ENCODE results near the gene NFE2L1. TPM values are rescaled to one million over a fixed set of nuclear protein-coding genes. Genes with fewer than 3 reads are reported as not detected.
A peak's percentile ranks its signal among the peaks of the same experiment; 100 is the strongest.

Gene NFE2L1
- total and polyA plus RNA-seq, 9 of the 15 experiments (the other 6 are each of a cell fraction or from before 2014, with no cell fraction given): 2.0 to 68.6 (median 39.7) TPM

DNA sequence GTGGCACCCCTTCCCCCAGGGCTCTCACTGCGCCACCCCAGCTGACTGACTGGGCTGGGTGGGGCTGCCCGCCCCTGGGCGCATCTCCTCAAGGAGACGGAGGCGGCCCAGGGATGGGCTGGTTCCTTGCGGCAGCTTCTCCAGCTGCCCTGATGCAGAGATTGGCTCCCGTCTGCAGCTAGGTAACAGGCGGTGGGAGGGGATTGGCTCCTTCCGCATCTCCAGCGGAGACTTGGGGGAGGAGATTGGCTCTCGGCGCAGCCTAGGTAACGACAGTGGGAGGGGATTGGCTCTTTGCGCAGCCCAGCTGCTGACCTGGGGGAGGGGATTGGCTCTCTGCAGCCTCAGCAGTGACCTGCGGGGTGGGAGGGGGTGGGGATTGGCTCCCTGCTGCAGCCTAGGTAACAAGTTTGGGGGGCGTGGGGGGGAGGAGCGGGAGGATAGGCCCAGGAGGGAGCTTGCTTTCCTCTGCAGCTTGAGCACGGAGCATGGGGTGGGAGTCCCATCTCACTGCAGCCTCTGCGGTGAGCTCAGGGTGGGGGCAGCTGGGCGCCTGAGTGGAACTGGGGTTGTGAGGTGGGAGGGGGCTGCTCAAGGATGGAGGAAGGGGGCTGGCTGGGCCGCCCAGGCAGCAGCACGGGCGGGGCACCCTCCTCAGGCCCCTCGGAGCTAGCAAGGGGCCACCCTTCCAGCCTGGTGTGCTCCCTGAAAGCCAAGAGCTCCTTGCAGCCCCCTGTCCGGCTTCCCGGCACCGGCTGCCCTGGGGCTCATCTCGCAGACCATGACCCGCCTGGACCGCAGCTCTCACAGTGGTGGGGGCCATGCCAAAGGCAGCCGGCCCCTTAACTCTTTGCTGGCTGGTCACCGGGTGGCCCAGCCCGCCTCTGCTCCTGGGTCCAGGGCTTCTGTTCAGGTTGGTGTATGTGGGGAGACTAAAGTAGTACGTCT, 6.4 kb downstream of the NFE2L1 start (continued):
- TF ChIP-seq HSF4 (CRISPR knock-in tag; IDR thresholded peaks at IDR 0.05; ENCODE audit: borderline replicate concordance) (no peak), JUND (IDR thresholded peaks at IDR 0.05; ENCODE audit: borderline replicate concordance, low read depth, low read length) (no peak), JUND (tag; IDR thresholded peaks at IDR 0.05; ENCODE audit: borderline replicate concordance, low read depth, low read length) (no peak), ZNF609 (CRISPR knock-in tag; IDR thresholded peaks at IDR 0.05; ENCODE audit: borderline replicate concordance) (no peak), ZBTB8A (IDR thresholded peaks at IDR 0.05; ENCODE audit: partially characterized antibody) (no peak), TBP (optimal IDR thresholded peaks at IDR 0.05; ENCODE audit: low read depth, low read length) (no peak)
- TF ChIP-seq, protein P1, sequence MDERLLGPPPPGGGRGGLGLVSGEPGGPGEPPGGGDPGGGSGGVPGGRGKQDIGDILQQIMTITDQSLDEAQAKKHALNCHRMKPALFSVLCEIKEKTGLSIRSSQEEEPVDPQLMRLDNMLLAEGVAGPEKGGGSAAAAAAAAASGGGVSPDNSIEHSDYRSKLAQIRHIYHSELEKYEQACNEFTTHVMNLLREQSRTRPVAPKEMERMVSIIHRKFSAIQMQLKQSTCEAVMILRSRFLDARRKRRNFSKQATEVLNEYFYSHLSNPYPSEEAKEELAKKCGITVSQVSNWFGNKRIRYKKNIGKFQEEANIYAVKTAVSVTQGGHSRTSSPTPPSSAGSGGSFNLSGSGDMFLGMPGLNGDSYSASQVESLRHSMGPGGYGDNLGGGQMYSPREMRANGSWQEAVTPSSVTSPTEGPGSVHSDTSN (CRISPR knock-in tag; IDR thresholded peaks at IDR 0.05; ENCODE audit: low read depth): no peak
- TF ChIP-seq, protein P1 (tag; conservative IDR thresholded peaks at IDR 0.05; ENCODE audit: low read depth): no peak
- TF ChIP-seq, protein P2, sequence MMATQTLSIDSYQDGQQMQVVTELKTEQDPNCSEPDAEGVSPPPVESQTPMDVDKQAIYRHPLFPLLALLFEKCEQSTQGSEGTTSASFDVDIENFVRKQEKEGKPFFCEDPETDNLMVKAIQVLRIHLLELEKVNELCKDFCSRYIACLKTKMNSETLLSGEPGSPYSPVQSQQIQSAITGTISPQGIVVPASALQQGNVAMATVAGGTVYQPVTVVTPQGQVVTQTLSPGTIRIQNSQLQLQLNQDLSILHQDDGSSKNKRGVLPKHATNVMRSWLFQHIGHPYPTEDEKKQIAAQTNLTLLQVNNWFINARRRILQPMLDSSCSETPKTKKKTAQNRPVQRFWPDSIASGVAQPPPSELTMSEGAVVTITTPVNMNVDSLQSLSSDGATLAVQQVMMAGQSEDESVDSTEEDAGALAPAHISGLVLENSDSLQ (IDR thresholded peaks at IDR 0.05): peak; percentile 68
